Subcutaneous abdominal adipose tissue (tissue), 5 donors: ENCODE results near the gene CLTB.

Source experiments
- H3K27ac ChIP-seq: one replicate; pipeline ENCODE4 v1.7.0; 2013; ENCODE audit warnings: low read depth, mild to moderate bottlenecking, inconsistent platforms, low read length, moderate library complexity
- H3K27me3 ChIP-seq, 5 donors: one replicate each; pipeline ENCODE4 v1.7.0; 2013; ENCODE audit warnings: low read length in 5 of 5, inconsistent platforms in 1 of 5; ENCODE audit not compliant: control insufficient read depth in 5 of 5, insufficient read depth in 4 of 5
- H3K36me3 ChIP-seq, 5 donors: one replicate each; pipeline ENCODE4 v1.7.0; 2013; ENCODE audit warnings: low read length in 5 of 5; ENCODE audit not compliant: control insufficient read depth in 5 of 5, insufficient read depth in 5 of 5
- H3K4me1 ChIP-seq, 5 donors: one replicate each; pipeline ENCODE4 v1.7.0; 2013; ENCODE audit warnings: low read length in 5 of 5, mild to moderate bottlenecking in 3 of 5, moderate library complexity in 1 of 5; ENCODE audit not compliant: control insufficient read depth in 5 of 5, insufficient read depth in 5 of 5
- H3K4me3 ChIP-seq, 5 donors: one replicate each; pipeline ENCODE4 v1.7.0; 2013; ENCODE audit warnings: low read length in 5 of 5, low read depth in 1 of 5
- H3K9ac ChIP-seq, 5 donors: one replicate each; pipeline ENCODE4 v1.7.0; 2013; ENCODE audit warnings: low read length in 5 of 5, mild to moderate bottlenecking in 4 of 5, moderate library complexity in 3 of 5
- H3K9me3 ChIP-seq, 5 donors: one replicate each; pipeline ENCODE4 v1.7.0; 2013; ENCODE audit warnings: low read length in 5 of 5; ENCODE audit not compliant: control insufficient read depth in 5 of 5
- donor health status: healthy.
- donor health status: healthy.
- donor health status: healthy.
- donor health status: healthy.
- donor health status: healthy.

CLTB gene, protein sequence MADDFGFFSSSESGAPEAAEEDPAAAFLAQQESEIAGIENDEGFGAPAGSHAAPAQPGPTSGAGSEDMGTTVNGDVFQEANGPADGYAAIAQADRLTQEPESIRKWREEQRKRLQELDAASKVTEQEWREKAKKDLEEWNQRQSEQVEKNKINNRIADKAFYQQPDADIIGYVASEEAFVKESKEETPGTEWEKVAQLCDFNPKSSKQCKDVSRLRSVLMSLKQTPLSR

GRCh38 chr5:176415952-176416924 is at the start of gene CLTB:
CLTB (minus strand) TSS chr5:176416539; CDS start chr5:176416363, 176 bp downstream.
- peak within 1 kb of the TSS; percentile 76 to 89 (median 85) for H3K4me3 ChIP-seq
- H3K27me3 ChIP-seq: peaks cover 0 to 2% (median 0%) of the 10 kb centered on the region in 5 donors
- H3K36me3 ChIP-seq: no peaks in the 10 kb centered on the region
- no peaks in the 10 kb centered on the region for H3K9me3 ChIP-seq
- H3K27ac ChIP-seq: peak within 1 kb of the TSS; percentile 75
- peak within 1 kb of the TSS; percentile 84 to 97 (median 91) for H3K9ac ChIP-seq
- H3K4me1 ChIP-seq: peaks cover 8 to 48% (median 42%) of the 10 kb centered on the region in 5 donors

DNA sequence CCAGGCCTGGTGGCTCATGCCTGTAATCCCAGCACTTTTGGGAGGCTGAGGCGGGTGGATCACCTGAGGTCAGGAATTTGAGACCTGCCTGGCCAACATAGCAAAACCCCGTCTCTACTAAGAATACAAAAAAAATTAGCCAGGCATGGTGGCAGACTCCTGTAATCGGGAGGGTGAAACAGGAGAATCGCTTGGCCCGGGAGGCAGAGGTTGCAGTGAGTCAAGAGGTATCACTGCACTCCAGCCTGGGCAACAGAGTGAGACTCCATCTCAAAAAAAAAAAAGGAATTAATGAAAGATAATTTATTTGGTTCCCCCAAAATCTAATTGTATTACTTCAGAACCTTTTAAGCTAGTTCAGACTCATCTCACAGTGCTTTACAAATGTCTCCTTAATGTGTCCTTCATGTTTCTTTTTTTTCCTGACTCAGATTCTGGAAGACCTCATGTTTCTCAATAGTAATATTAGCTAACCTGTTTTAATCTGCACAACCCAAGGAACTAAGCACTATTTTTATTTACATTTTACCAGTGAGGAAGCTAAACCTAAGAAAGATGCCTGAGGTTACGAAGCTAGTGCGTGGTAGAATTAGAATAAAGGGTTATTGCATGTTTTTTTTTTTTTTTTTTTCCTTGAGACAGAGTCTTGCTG is 46.9 kb upstream of the CLTB start:
- H3K9me3 ChIP-seq: no peaks in the 10 kb centered on the region
- peaks cover 0 to 3% (median 0%) of the 10 kb centered on the region in 5 donors for H3K36me3 ChIP-seq
- no peak overlapping the region for H3K4me3 ChIP-seq
- no peaks in the 10 kb centered on the region for H3K27me3 ChIP-seq
- H3K9ac ChIP-seq: no peak overlapping the region
- peaks cover 0 to 37% (median 19%) of the 10 kb centered on the region in 5 donors for H3K4me1 ChIP-seq
- H3K27ac ChIP-seq: no peak overlapping the region

- Histone ChIP-seq H3K27me3 (no peaks in the 10 kb centered on the region), H3K4me1 (peaks cover 0 to 33% (median 13%) of the 10 kb centered on the region in 5 donors)
Measured at GRCh38 chr5:176461349-176461748, 45.0 kb upstream of the CLTB start.

GRCh38 chr5:176458904-176459561 is 42.7 kb upstream of the CLTB start:
- H3K36me3 ChIP-seq: peaks cover 0 to 7% (median 5%) of the 10 kb centered on the region in 5 donors
- no peak overlapping the region for H3K4me3 ChIP-seq
- H3K4me1 ChIP-seq: peaks cover 0 to 16% (median 4%) of the 10 kb centered on the region in 5 donors
- no peaks in the 10 kb centered on the region for H3K27me3 ChIP-seq
- no peak overlapping the region for H3K9ac ChIP-seq
- no peak overlapping the region for H3K27ac ChIP-seq
- H3K9me3 ChIP-seq: no peaks in the 10 kb centered on the region

More at GRCh38 chr5:176461349-176461748, 45.0 kb upstream of the CLTB start:
- Histone ChIP-seq H3K27ac (no peak overlapping the region), H3K9ac (no peak overlapping the region), H3K36me3 (peaks cover 0 to 3% (median 0%) of the 10 kb centered on the region in 5 donors), H3K4me3 (no peak overlapping the region), H3K9me3 (no peaks in the 10 kb centered on the region)

- no peak overlapping the region for H3K27ac ChIP-seq
- peaks cover 0 to 13% (median 11%) of the 10 kb centered on the region in 5 donors for H3K36me3 ChIP-seq
- peaks cover 0 to 11% (median 9%) of the 10 kb centered on the region in 5 donors for H3K4me1 ChIP-seq
- no peak overlapping the region for H3K9ac ChIP-seq
- no peaks in the 10 kb centered on the region for H3K9me3 ChIP-seq
- no peaks in the 10 kb centered on the region for H3K27me3 ChIP-seq
- no peak overlapping the region for H3K4me3 ChIP-seq
Measured at GRCh38 chr5:176454724-176455394, 38.5 kb upstream of the CLTB start.

DNA sequence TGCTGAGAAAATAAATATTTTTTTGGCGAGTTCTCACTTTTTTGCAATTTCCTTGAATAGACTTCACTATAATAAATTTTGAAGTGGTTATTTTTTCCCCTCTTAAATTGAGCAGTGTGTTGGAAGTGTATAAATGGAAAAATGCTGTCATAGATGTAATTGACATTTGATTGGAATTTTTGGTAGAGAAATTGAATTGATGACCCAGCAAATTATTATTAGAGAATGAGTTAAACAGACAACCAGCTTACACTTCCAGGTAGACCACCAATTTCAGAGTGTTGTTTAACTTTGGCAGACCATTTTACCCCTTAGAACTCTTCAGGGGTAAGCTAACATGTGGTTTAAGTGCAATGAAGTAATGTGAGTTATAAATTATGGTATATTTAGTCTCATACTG is 33.7 kb upstream of the CLTB start:
- Histone ChIP-seq H3K4me3 (no peak overlapping the region), H3K9ac (peak overlapping the region in 1 of 5 donors; percentile 1), H3K9me3 (no peaks in the 10 kb centered on the region), H3K36me3 (peaks cover 0 to 13% (median 11%) of the 10 kb centered on the region in 5 donors), H3K27me3 (no peaks in the 10 kb centered on the region), H3K27ac (no peak overlapping the region), H3K4me1 (peaks cover 0 to 30% (median 24%) of the 10 kb centered on the region in 5 donors)

GRCh38 chr5:176447978-176448608 is 31.8 kb upstream of the CLTB start, which contains the start of gene FAF2:
FAF2 (plus strand) TSS chr5:176448385; CDS start chr5:176448408, 23 bp downstream.
- H3K36me3 ChIP-seq: peaks cover 0 to 5% (median 0%) of the 10 kb centered on the region in 5 donors
- H3K9me3 ChIP-seq: no peaks in the 10 kb centered on the region
- H3K4me3 ChIP-seq: peak within 1 kb of the TSS; percentile 92 to 99 (median 99)
- peak within 1 kb of the TSS; percentile 95 to 100 (median 99) for H3K9ac ChIP-seq
- no peaks in the 10 kb centered on the region for H3K27me3 ChIP-seq
- H3K4me1 ChIP-seq: peaks cover 0 to 30% (median 24%) of the 10 kb centered on the region in 5 donors
- peak within 1 kb of the TSS; percentile 94 for H3K27ac ChIP-seq

DNA sequence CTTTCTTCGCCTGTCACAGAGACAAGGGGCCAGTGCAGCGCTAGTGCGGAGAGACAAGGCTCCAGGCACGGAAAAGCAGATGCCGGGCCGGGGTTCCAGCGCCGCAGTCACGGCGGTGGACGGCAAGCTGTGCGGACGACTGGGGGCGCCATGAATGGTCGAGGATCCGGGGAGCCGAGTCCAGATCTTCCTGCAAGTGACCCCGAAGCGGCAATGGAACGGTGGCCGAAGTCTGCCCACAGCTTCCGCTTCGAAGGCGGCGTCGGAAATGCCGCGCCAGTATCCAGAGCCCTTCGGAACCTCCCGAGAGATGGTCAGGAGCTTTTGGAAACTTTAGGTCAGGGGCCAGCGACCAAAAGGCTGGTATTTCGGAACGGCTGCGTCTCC is 31.2 kb upstream of the CLTB start:
- Histone ChIP-seq H3K4me1 (peaks cover 0 to 30% (median 23%) of the 10 kb centered on the region in 5 donors), H3K9me3 (no peaks in the 10 kb centered on the region), H3K9ac (peak overlapping the region; percentile 81 to 100 (median 95)), H3K36me3 (peaks cover 0 to 3% (median 0%) of the 10 kb centered on the region in 5 donors), H3K4me3 (peak overlapping the region; percentile 72 to 99 (median 92)), H3K27me3 (no peaks in the 10 kb centered on the region), H3K27ac (peak overlapping the region; percentile 94)
